Colonic mucosa (tissue), 4 donors: ENCODE measurements around the gene FASLG. TPM values are rescaled to one million over a fixed set of nuclear protein-coding genes. Genes with fewer than 3 reads are reported as not detected.

Source experiments
- DNase-seq: peaks from one replicate; pipeline ENCODE4 v3.0.0-alpha.2; 2020
- H3K27ac ChIP-seq: fragments of 200-600 bp; one replicate; pipeline ENCODE4 v1.8.0; 2021
- H3K27me3 ChIP-seq: fragments of 200-600 bp; one replicate; pipeline ENCODE4 v1.8.0; 2021
- H3K36me3 ChIP-seq: fragments of 200-600 bp; one replicate; pipeline ENCODE4 v1.8.0; 2021
- H3K4me1 ChIP-seq: fragments of 200-600 bp; one replicate; pipeline ENCODE4 v1.8.0; 2021; ENCODE audit warnings: mild to moderate bottlenecking
- H3K4me3 ChIP-seq: fragments of 200-600 bp; one replicate; pipeline ENCODE4 v1.8.0; 2021
- H3K9ac ChIP-seq, 2 donors: one replicate each; pipeline ENCODE4 v1.7.0; 2013; ENCODE audit warnings: control low read depth in 2 of 2, low read depth in 2 of 2, low read length in 2 of 2
- H3K9me3 ChIP-seq: fragments of 200-600 bp; one replicate; pipeline ENCODE4 v1.8.0; 2021
- CTCF ChIP-seq: fragments of 200-600 bp; IDR thresholded peaks from one replicate; pipeline ENCODE4 v1.8.0; 2022; ENCODE audit warnings: antibody characterized with exemption, mild to moderate bottlenecking
- intact Hi-C: fragments of 100-400 bp; cut with DNase I; formaldehyde crosslinking; loops from one replicate; pipeline ENCODE4 v1.14.1; 2022
- total RNA-seq, 2 donors: library from RNA; stranded (reverse); fragmentation: NEBNext Ultra II Directional in 1 of 2; extraction: Animal tissue kit (Norgen Biotek cat#: 25700) in 1 of 2; gene quantifications; one replicate each; pipeline ENCODE4 v1.2.1, GENCODE V29; 2021
- donor health status: healthy.
- donor health status: DM: no; HTN: no; CAD: no.
- donor health status: DM: no; HTN: no; CAD: no.

Gene FASLG
- total RNA-seq, 2 donors from 2014 or later: 0.24 to 0.30 TPM

GRCh38 chr1:172704001-172704400 is 45.1 kb downstream of the FASLG start:
- H3K9ac ChIP-seq: no peak overlapping the region
- DNase-seq: no peak
- no peaks in the 10 kb centered on the region for H3K36me3 ChIP-seq
- intact Hi-C loops: no loop called here
- H3K27me3 ChIP-seq: no peaks in the 10 kb centered on the region
- H3K9me3 ChIP-seq: no peaks in the 10 kb centered on the region
- TF ChIP-seq CTCF: no peak
- H3K4me1 ChIP-seq: no peaks in the 10 kb centered on the region
- H3K27ac ChIP-seq: no peak overlapping the region
- H3K4me3 ChIP-seq: no peak overlapping the region

GRCh38 chr1:172704420-172705210 is 45.7 kb downstream of the FASLG start:
- intact Hi-C loops: no loop called here
- H3K27me3 ChIP-seq: no peaks in the 10 kb centered on the region
- DNase-seq: no peak
- no peaks in the 10 kb centered on the region for H3K9me3 ChIP-seq
- no peak overlapping the region for H3K27ac ChIP-seq
- H3K4me1 ChIP-seq: no peaks in the 10 kb centered on the region
- no peaks in the 10 kb centered on the region for H3K36me3 ChIP-seq
- H3K4me3 ChIP-seq: no peak overlapping the region
- no peak for TF ChIP-seq CTCF
- H3K9ac ChIP-seq: no peak overlapping the region

GRCh38 chr1:172708452-172708851 is 49.5 kb downstream of the FASLG start:
- intact Hi-C loops: no loop called here
- H3K4me3 ChIP-seq: no peak overlapping the region
- DNase-seq: no peak
- TF ChIP-seq CTCF: no peak
- H3K9me3 ChIP-seq: no peaks in the 10 kb centered on the region
- H3K27ac ChIP-seq: no peak overlapping the region
- H3K4me1 ChIP-seq: no peaks in the 10 kb centered on the region
- no peak overlapping the region for H3K9ac ChIP-seq
- H3K27me3 ChIP-seq: no peaks in the 10 kb centered on the region
- H3K36me3 ChIP-seq: no peaks in the 10 kb centered on the region

- intact Hi-C loops: no loop called here
These were observed 52.7 kb downstream of the FASLG start for GRCh38 chr1:172711558-172711957.

GRCh38 chr1:172713466-172713865 is 54.6 kb downstream of the FASLG start:
- H3K9ac ChIP-seq: no peak overlapping the region
- no peaks in the 10 kb centered on the region for H3K36me3 ChIP-seq
- intact Hi-C loops: no loop called here

More at GRCh38 chr1:172711558-172711957, 52.7 kb downstream of the FASLG start:
- TF ChIP-seq CTCF: no peak
- no peak for DNase-seq
- Histone ChIP-seq H3K4me3 (no peak overlapping the region), H3K9me3 (no peaks in the 10 kb centered on the region), H3K27me3 (no peaks in the 10 kb centered on the region), H3K36me3 (no peaks in the 10 kb centered on the region), H3K27ac (no peak overlapping the region), H3K4me1 (no peaks in the 10 kb centered on the region), H3K9ac (no peak overlapping the region)

More at GRCh38 chr1:172713466-172713865, 54.6 kb downstream of the FASLG start:
- Histone ChIP-seq H3K4me3 (no peak overlapping the region), H3K27me3 (no peaks in the 10 kb centered on the region), H3K27ac (no peak overlapping the region), H3K9me3 (no peaks in the 10 kb centered on the region), H3K4me1 (no peaks in the 10 kb centered on the region)
- TF ChIP-seq CTCF: no peak
- DNase-seq: no peak

Other genes with a start within 250 kb of the FASLG start
- gene C1orf105, start 238.4 kb upstream of the FASLG start, total RNA-seq: not detected
- gene PIGC, start 215.0 kb upstream of the FASLG start, total RNA-seq: 10 to 100 TPM; 20.5 to 24.1 TPM
- gene SUCO, start 126.0 kb upstream of the FASLG start, total RNA-seq: 10 to 100 TPM; 24.6 to 26.7 TPM